OCI-LY1 (cell line): ENCODE data around the gene UROS.

Experiments used
- H2AFZ ChIP-seq: fragments of 200-600 bp; sonication (generic), shearing (Covaris generic); 2 replicates; pipeline ENCODE4 v1.6.0; 2014; ENCODE audit warnings: antibody characterized with exemption, mild to moderate bottlenecking, low read length
- H3F3A ChIP-seq: fragments of 200-600 bp; sonication (generic), shearing (Covaris generic); 2 replicates; pipeline ENCODE4 v1.6.0; 2014; ENCODE audit warnings: mild to moderate bottlenecking, antibody characterized with exemption, low read length, moderate library complexity; ENCODE audit not compliant: insufficient read depth
- H3K27ac ChIP-seq: fragments of 200-600 bp; sonication (generic); 2 replicates; pipeline ENCODE4 v1.5.1; 2014; ENCODE audit warnings: low read length, mixed run types, mild to moderate bottlenecking, low read depth; ENCODE audit not compliant: poor library complexity, severe bottlenecking
- H3K27me3 ChIP-seq: fragments of 200-600 bp; sonication (generic); 2 replicates; pipeline ENCODE4 v1.6.0; 2014; ENCODE audit warnings: antibody characterized with exemption, mild to moderate bottlenecking, low read length, moderate library complexity; ENCODE audit not compliant: insufficient read depth
- H3K36me3 ChIP-seq: fragments of 200-600 bp; sonication (generic); 2 replicates; pipeline ENCODE4 v1.6.1; 2014; ENCODE audit warnings: mild to moderate bottlenecking, antibody characterized with exemption, low read length, moderate library complexity, mixed read lengths; ENCODE audit not compliant: insufficient read depth
- H3K4me1 ChIP-seq: fragments of 200-600 bp; sonication (generic); 2 replicates; pipeline ENCODE4 v1.5.1; 2014; ENCODE audit warnings: mild to moderate bottlenecking, low read length, moderate library complexity; ENCODE audit not compliant: insufficient read depth, severe bottlenecking
- H3K4me2 ChIP-seq: fragments of 200-600 bp; sonication (generic), shearing (Covaris generic); 2 replicates; pipeline ENCODE4 v1.6.1; 2014; ENCODE audit warnings: low read length
- H3K4me3 ChIP-seq: fragments of 200-600 bp; sonication (generic); 2 replicates; pipeline ENCODE4 v1.5.1; 2014; ENCODE audit warnings: low read length, low read depth, mild to moderate bottlenecking, mixed read lengths; ENCODE audit not compliant: poor library complexity, severe bottlenecking
- H3K79me2 ChIP-seq: fragments of 200-600 bp; shearing (Covaris generic); 2 replicates; pipeline ENCODE4 v1.6.1; 2016; ENCODE audit warnings: mixed run types, low read length, mixed read lengths; ENCODE audit not compliant: insufficient read depth
- H3K9ac ChIP-seq: fragments of 200-600 bp; sonication (generic), shearing (Covaris generic); 2 replicates; pipeline ENCODE4 v1.6.1; 2014; ENCODE audit warnings: mild to moderate bottlenecking, low read length, mixed read lengths
- H3K9me2 ChIP-seq: fragments of 200-600 bp; sonication (generic), shearing (Covaris generic); 2 replicates; pipeline ENCODE4 v1.6.1; 2014; ENCODE audit warnings: low read depth, mild to moderate bottlenecking, low read length, mixed read lengths
- H3K9me3 ChIP-seq: fragments of 200-600 bp; shearing (Covaris generic); 2 replicates; pipeline ENCODE4 v1.6.1; 2014; ENCODE audit warnings: low read length, mixed read lengths
- H4K20me1 ChIP-seq: fragments of 200-600 bp; sonication (generic), shearing (Covaris generic); 2 replicates; pipeline ENCODE4 v1.6.0; 2016; ENCODE audit warnings: mild to moderate bottlenecking, low read length; ENCODE audit not compliant: insufficient read depth
- EZH2 ChIP-seq: fragments of 200-600 bp; sonication (generic), shearing (Covaris generic); IDR thresholded peaks from 2 replicates; pipeline ENCODE4 v1.8.0; 2017; ENCODE audit warnings: borderline replicate concordance, mixed run types, mild to moderate bottlenecking, antibody characterized with exemption, low read length, moderate library complexity, mixed read lengths
- TF ChIP-seq, protein P1 (sequence below): fragments of 200-600 bp; sonication (generic), shearing (Covaris generic); IDR thresholded peaks from 2 replicates; pipeline ENCODE4 v1.5.1; 2017; ENCODE audit warnings: mild to moderate bottlenecking, antibody characterized with exemption, low read length, moderate library complexity, mixed read lengths

The UROS gene

DNA sequence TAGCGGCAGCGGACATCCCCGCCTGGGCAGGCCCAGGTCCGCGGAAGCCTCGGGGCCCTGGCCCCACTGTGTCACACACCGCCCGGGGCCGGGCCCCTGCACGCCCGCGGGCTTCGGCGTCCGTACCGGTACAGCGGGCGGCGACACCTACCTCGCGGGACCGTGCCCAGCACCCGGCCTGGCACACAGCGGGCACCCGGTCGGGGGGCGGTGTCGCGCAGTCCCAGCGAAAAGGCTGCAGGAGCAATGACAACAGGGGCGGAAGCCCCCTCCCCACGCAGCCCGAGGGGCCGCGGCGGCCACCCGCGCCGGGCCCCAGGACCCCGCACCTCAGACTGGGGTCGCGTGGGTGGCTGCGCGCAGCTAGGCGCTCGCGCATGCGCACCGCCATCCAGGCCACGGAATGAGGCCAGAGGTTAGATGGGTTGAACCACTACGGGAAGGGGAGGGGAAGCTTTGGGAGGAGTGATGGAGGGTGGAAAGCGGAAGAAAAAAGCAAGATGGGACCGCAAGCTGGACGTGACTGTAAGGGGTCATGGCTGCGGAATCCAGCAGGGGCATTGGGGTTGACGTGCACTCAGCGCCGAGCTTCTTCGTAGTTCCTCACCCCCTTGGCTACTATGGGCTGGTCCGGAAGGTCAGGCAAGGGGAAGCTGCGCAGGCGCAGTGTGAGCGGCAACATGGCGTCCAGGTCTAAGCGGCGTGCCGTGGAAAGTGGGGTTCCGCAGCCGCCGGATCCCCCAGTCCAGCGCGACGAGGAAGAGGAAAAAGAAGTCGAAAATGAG is at the start of gene UROS, which contains the start of gene BCCIP:
Gene UROS, minus strand, starts transcription at position 381 of the 785 bp plus-strand sequence. CDS start 6,759 bp downstream, outside the sequence.
Gene BCCIP, plus strand, starts transcription at position 669 of the 785 bp plus-strand sequence. Its CDS starts 12 bp downstream, at position 681.
- no peak within 1 kb of the TSS for H2AFZ ChIP-seq
- H3K36me3 ChIP-seq: peaks cover 34% of the 10 kb centered on the region
- peak within 1 kb of the TSS; percentile 72 for H3K27ac ChIP-seq
- H3K27me3 ChIP-seq: no peaks in the 10 kb centered on the region
- H4K20me1 ChIP-seq: no peaks in the 10 kb centered on the region
- peak within 1 kb of the TSS; percentile 86 for H3K4me3 ChIP-seq
- peak within 1 kb of the TSS; percentile 90 for H3K9ac ChIP-seq
- H3K4me1 ChIP-seq: peaks cover 37% of the 10 kb centered on the region
- peaks cover 31% of the 10 kb centered on the region for H3K79me2 ChIP-seq
- H3F3A ChIP-seq: no peaks in the 10 kb centered on the region
- H3K4me2 ChIP-seq: peak within 1 kb of the TSS; percentile 69
- TF ChIP-seq EZH2: no peak
- TF ChIP-seq, protein P1, sequence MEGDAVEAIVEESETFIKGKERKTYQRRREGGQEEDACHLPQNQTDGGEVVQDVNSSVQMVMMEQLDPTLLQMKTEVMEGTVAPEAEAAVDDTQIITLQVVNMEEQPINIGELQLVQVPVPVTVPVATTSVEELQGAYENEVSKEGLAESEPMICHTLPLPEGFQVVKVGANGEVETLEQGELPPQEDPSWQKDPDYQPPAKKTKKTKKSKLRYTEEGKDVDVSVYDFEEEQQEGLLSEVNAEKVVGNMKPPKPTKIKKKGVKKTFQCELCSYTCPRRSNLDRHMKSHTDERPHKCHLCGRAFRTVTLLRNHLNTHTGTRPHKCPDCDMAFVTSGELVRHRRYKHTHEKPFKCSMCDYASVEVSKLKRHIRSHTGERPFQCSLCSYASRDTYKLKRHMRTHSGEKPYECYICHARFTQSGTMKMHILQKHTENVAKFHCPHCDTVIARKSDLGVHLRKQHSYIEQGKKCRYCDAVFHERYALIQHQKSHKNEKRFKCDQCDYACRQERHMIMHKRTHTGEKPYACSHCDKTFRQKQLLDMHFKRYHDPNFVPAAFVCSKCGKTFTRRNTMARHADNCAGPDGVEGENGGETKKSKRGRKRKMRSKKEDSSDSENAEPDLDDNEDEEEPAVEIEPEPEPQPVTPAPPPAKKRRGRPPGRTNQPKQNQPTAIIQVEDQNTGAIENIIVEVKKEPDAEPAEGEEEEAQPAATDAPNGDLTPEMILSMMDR: no peak
- H3K9me2 ChIP-seq: no peaks in the 10 kb centered on the region
- H3K9me3 ChIP-seq: no peaks in the 10 kb centered on the region

DNA sequence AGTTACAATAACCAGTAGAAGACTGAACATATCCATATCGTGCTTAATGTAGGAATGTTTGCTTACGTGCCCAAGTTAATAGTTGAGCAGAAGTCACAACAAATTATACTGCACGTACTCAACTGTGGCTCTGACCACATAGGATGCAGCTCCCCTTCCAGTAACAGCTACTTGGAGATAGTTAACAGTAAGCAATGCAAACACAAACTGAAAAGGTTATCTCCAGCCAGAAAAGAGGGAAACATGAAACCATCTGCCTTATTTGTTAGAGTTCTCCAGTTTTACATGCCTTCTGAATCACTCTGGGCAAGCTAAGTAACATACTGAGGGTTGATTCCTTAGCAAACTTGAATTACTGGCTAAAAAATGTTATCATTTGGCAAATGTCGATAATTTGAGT is 48.3 kb upstream of the UROS start:
- Histone ChIP-seq H3K9ac (no peak overlapping the region), H3K4me3 (no peak overlapping the region), H3K9me2 (no peaks in the 10 kb centered on the region), H3K4me1 (no peaks in the 10 kb centered on the region), H3K36me3 (no peaks in the 10 kb centered on the region), H3K27ac (no peak overlapping the region), H3F3A (no peaks in the 10 kb centered on the region), H3K79me2 (no peaks in the 10 kb centered on the region), H3K9me3 (peaks cover 3% of the 10 kb centered on the region; the same call in 1 of the 2 replicates), H3K27me3 (peaks cover 3% of the 10 kb centered on the region; the same call in 1 of the 2 replicates), H2AFZ (no peak overlapping the region), H4K20me1 (no peaks in the 10 kb centered on the region), H3K4me2 (no peak overlapping the region)
- TF ChIP-seq, protein P1: no peak
- no peak for TF ChIP-seq EZH2

DNA sequence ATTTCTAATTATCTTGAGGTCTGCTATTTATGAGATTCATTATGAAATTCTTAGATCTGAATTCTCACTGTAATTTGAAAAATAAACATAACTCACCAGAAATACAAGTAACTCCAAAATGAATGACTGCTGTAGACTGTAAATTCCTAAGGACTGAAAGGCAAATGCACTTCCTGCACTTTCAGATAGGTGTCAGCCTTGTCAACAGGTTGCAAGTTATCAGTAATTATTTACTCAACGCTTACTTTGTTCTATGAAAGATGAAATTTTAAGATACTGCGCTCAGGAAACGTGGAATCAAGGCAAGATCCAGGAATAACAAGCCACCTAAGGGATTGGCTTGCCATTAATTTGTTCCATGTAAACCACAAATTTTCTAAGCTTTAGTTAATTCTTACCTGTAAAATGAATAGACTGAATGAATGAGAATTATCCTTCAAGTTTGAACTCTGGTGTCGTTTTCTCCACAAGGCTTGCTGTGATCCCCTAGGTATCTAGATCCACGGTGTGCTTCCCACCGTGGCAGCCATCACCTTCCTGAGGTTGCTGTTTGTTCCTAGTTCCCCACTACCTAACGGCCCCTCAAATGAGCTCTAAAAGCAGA is 45.4 kb upstream of the UROS start:
- H3K79me2 ChIP-seq: no peaks in the 10 kb centered on the region

More for the DNA sequence above, 45.4 kb upstream of the UROS start:
- H3K27ac ChIP-seq: no peak overlapping the region
- no peak overlapping the region for H2AFZ ChIP-seq
- TF ChIP-seq EZH2: no peak
- TF ChIP-seq, protein P1: peak; percentile 75
- H3K9ac ChIP-seq: no peak overlapping the region
- no peaks in the 10 kb centered on the region for H3K36me3 ChIP-seq
- H3K4me1 ChIP-seq: no peaks in the 10 kb centered on the region
- peaks cover 7% of the 10 kb centered on the region; the same call in 1 of the 2 replicates for H3K27me3 ChIP-seq
- H3F3A ChIP-seq: no peaks in the 10 kb centered on the region
- no peaks in the 10 kb centered on the region for H4K20me1 ChIP-seq
- H3K9me2 ChIP-seq: no peaks in the 10 kb centered on the region
- no peak overlapping the region for H3K4me3 ChIP-seq
- H3K9me3 ChIP-seq: no peaks in the 10 kb centered on the region
- H3K4me2 ChIP-seq: no peak overlapping the region
